Measurements from ENCODE around the gene SPAG17. TPM values are rescaled to one million over a fixed set of nuclear protein-coding genes. Genes with fewer than 3 reads are reported as not detected.

SPAG17 gene
- total RNA-seq, 1 experiment from 2014 or later: not detected

- POLR2A ChIA-PET: no interaction called here
- Histone ChIP-seq H3K9me2 (ENCODE audit: insufficient read depth) (no peaks in the 10 kb centered on the region), H3K27me3 (ENCODE audit: insufficient read depth, low read length) (peaks cover 14% of the 10 kb centered on the region; the same call in 1 of the 2 replicates), H3K9me3 (ENCODE audit: control insufficient read depth in 1 of 2, insufficient read depth in 1 of 2, low read depth in 1 of 2, low read length in 2 of 2) (no peaks in the 10 kb centered on the region), H3K79me2 (ENCODE audit: insufficient read depth, low read length) (no peaks in the 10 kb centered on the region), H3K4me3 (replicated peaks in 1 of 2; ENCODE audit: low read depth in 1 of 2, low read length in 2 of 2) (no peak overlapping the region), H4K20me1 (ENCODE audit: insufficient read depth) (no peaks in the 10 kb centered on the region; the same call in 1 of the 2 replicates), H3K4me2 (ENCODE audit: low read length) (no peak overlapping the region), H2AFZ (ENCODE audit: low read depth, low read length, poor library complexity, severe bottlenecking) (no peak overlapping the region), H3K36me3 (ENCODE audit: control insufficient read depth in 1 of 2, insufficient read depth in 2 of 2, low read length in 2 of 2) (no peaks in the 10 kb centered on the region), H3K9ac (ENCODE audit: low read length) (no peak overlapping the region), H3K27ac (ENCODE audit: low read depth, low read length) (no peak overlapping the region), H3K4me1 (ENCODE audit: control insufficient read depth in 1 of 2, insufficient read depth in 2 of 2, low read length in 2 of 2) (no peaks in the 10 kb centered on the region)
- DNase-seq (ENCODE audit: low read depth, low spot score): no peak
- TF ChIP-seq CBX3 (IDR thresholded peaks at IDR 0.05; ENCODE audit: low read depth) (no peak), JUND (IDR thresholded peaks at IDR 0.05) (no peak), POLR2A (IDR thresholded peaks at IDR 0.05; ENCODE audit: borderline replicate concordance, extremely low read depth, insufficient read depth, insufficient read length) (no peak), ZNF274 (IDR thresholded peaks at IDR 0.05; ENCODE audit: low read depth, low read length) (no peak)
- TF ChIP-seq, protein P1, sequence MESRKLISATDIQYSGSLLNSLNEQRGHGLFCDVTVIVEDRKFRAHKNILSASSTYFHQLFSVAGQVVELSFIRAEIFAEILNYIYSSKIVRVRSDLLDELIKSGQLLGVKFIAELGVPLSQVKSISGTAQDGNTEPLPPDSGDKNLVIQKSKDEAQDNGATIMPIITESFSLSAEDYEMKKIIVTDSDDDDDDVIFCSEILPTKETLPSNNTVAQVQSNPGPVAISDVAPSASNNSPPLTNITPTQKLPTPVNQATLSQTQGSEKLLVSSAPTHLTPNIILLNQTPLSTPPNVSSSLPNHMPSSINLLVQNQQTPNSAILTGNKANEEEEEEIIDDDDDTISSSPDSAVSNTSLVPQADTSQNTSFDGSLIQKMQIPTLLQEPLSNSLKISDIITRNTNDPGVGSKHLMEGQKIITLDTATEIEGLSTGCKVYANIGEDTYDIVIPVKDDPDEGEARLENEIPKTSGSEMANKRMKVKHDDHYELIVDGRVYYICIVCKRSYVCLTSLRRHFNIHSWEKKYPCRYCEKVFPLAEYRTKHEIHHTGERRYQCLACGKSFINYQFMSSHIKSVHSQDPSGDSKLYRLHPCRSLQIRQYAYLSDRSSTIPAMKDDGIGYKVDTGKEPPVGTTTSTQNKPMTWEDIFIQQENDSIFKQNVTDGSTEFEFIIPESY (IDR thresholded peaks at IDR 0.05; ENCODE audit: extremely low read depth, insufficient replicate concordance, low read length): no peak
- CTCF ChIA-PET: no interaction called here
- no TSS peak for BruUV-seq (replicated peaks)
- intact Hi-C loops (cut with micrococcal nuclease): loop anchor here (2.0 kb wide), 1 partner anchor 59 kb away; no protein-coding TSS in a partner anchor
- ATAC-seq: no peak
- RAD21 ChIA-PET (ENCODE audit: low non-redundant PET in 1 of 2, low total read pairs in 2 of 2, uncharacterized antibody in 2 of 2, unreplicated experiment in 2 of 2): no interaction called here
Measured at GRCh38 chr1:118143831-118144230, 41.2 kb downstream of the SPAG17 start.

GRCh38 chr1:118143121-118143520 lies 41.9 kb downstream of the SPAG17 start:
- intact Hi-C loops (cut with micrococcal nuclease): loop anchor here (2.0 kb wide), 1 partner anchor 58 kb away; no protein-coding TSS in a partner anchor
- RAD21 ChIA-PET (ENCODE audit: low non-redundant PET in 1 of 2, low total read pairs in 2 of 2, uncharacterized antibody in 2 of 2, unreplicated experiment in 2 of 2): no interaction called here
- H3K9me3 ChIP-seq (ENCODE audit: control insufficient read depth in 1 of 2, insufficient read depth in 1 of 2, low read depth in 1 of 2, low read length in 2 of 2): no peaks in the 10 kb centered on the region

More at GRCh38 chr1:118143121-118143520, 41.9 kb downstream of the SPAG17 start:
- no peak overlapping the region for H2AFZ ChIP-seq (ENCODE audit: low read depth, low read length, poor library complexity, severe bottlenecking)
- no peak overlapping the region for H3K9ac ChIP-seq (ENCODE audit: low read length)
- no peaks in the 10 kb centered on the region; the same call in 1 of the 2 replicates for H4K20me1 ChIP-seq (ENCODE audit: insufficient read depth)
- H3K27me3 ChIP-seq (ENCODE audit: insufficient read depth, low read length): peaks cover 14% of the 10 kb centered on the region; the same call in 1 of the 2 replicates
- H3K4me1 ChIP-seq (ENCODE audit: control insufficient read depth in 1 of 2, insufficient read depth in 2 of 2, low read length in 2 of 2): no peaks in the 10 kb centered on the region
- ATAC-seq (no peak), DNase-seq (ENCODE audit: low read depth, low spot score) (no peak)
- POLR2A ChIA-PET: no interaction called here
- no peak overlapping the region for H3K27ac ChIP-seq (ENCODE audit: low read depth, low read length)
- no peaks in the 10 kb centered on the region for H3K9me2 ChIP-seq (ENCODE audit: insufficient read depth)
- no peak overlapping the region for H3K4me3 ChIP-seq (replicated peaks in 1 of 2; ENCODE audit: low read depth in 1 of 2, low read length in 2 of 2)
- no TSS peak for BruUV-seq (replicated peaks)
- no peak overlapping the region for H3K4me2 ChIP-seq (ENCODE audit: low read length)
- CTCF ChIA-PET: interaction anchor here (1.5 kb wide), 1 partner anchor 9 kb away, joined by 5 read pairs; no protein-coding TSS in a partner anchor
- no peaks in the 10 kb centered on the region for H3K36me3 ChIP-seq (ENCODE audit: control insufficient read depth in 1 of 2, insufficient read depth in 2 of 2, low read length in 2 of 2)
- TF ChIP-seq FOSL1 (IDR thresholded peaks at IDR 0.05; ENCODE audit: low read depth) (no peak), ZFX (IDR thresholded peaks at IDR 0.05) (no peak), REST (IDR thresholded peaks at IDR 0.05; ENCODE audit: low read depth) (no peak), EZH2 (IDR thresholded peaks at IDR 0.05) (no peak), ZNF274 (IDR thresholded peaks at IDR 0.05; ENCODE audit: low read depth, low read length) (no peak)
- H3K79me2 ChIP-seq (ENCODE audit: insufficient read depth, low read length): no peaks in the 10 kb centered on the region

All from HCT116 (cell line).